Hippocampal formation (tissue), 2 donors: ENCODE measurements around the gene RIN2.
"Not testable (repeated sequence)": the region's sequence is repeated elsewhere in the genome, so short reads cannot be mapped to it uniquely, and the experiment has no call there.

ENCODE experiments used
- DNase-seq, 2 donors: peaks; one replicate each; lab custom pipeline; 2025; lab: John Stamatoyannopoulos, UW

Gene RIN2

DNA sequence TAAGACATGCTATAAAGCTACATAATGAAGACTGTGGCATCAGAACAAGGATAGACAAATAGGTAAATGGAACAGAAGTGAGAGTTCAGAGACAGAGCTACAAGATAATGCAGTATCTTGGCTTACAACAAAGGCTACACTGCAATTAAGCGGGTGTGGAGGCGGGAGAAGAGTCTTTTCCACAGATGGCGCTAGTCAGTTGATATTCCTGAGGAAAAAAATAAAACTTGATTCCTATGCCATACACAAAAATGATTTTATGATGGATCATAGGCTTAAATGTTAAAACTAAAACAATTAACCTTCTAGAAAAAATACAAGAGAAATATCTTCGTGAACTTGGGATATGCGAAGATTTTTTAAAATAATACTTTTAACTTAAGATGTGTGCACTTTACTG is 31.0 kb downstream of the RIN2 start:
- DNase-seq, result no peak

DNA sequence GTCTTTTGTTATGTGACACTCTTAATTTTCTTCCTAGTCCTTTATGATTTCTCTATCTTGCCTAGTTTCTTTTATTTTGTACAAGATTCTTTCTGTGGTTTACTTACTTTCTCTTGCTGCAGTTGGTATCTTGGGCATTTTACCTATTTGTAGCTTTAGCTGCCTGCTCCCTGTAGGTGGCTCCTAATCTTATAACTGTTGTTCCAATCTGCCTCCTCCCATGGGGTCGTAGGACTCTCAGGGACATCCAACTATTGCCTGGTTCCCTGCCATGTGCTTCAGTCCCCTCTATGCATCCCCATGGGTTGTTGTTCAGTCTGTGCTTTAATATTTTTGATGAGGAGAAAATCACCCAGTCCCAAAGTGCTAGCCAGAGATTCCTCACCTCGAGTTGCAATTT is 31.4 kb downstream of the RIN2 start:
- DNase-seq, result no peak

DNA sequence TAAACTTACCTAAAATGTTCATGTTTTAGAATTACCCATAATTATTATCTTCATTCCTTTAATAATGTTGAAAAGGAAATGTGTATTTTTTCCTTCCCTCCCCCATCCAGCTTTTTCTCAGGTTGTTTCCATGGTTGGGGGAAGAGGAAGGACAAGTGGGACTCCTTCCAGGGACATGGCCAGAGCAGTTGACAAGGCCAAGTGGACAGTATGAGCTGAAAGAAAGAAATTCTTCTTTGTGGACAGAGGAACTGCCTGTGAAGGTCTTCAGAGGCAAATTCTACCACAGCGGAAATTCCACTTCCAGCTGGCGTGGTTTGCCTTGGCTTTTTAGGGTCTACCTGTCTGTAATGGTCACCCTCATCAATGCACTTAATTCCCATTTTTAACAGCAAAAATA is 33.8 kb downstream of the RIN2 start:
- DNase-seq, result no peak

DNA sequence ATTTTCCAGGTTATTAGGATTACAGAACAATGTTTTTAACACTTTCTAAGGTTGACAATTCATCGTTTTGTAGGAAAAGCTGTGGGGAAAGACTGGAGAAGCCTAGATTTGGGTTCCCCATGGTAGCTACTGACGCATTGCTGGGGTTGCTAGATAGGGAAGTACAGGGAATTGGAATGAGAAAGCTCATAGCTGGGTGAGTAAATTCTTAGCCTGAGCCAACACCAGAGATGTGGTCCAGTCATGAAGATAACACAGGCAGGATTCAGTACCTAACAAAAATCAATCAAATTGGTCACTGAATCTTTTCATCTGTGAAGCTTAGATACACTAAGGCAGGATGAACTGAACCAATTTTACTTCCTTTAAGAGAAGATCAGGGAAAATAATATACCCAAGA is 35.7 kb downstream of the RIN2 start:
- DNase-seq, result no peak

DNA sequence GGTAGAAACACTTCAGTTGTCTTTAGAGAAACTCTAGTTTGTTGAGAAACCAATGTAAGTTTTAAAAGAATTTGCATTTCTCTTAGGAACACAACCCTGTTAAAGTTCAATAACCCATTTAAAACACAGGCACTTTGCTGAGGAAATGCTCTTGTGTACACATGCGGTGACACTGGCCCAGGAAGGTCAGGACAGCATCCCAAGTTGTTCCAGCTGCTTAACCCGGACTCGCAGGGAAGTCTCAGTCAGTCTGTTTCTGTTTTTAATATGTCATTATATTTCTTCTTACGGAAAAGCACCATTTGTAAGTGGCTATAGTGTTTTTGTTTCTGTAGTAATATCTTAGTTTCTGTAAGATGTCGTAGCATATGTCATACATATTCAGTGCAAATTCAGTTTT is 36.9 kb downstream of the RIN2 start:
- DNase-seq, result no peak

DNA sequence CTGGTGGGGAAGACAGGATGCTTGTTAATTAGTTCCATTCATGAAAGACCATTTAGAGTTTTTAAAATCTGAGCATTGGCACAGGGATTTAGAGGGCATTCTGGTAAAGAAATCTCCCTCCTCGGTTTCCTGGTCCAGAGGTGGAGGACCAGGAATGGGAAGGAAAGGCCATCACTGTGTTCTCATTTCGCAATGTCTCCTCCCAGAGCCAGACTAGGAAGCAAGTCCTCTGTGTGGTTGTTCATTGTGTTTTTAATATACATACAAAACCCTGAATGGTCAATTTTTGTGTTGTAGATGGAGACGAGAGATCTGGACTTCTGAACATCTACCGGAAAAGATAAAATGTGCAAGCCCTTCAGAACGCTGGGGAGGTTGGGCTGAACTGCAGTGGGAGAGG is 41.3 kb downstream of the RIN2 start:
- no peak for DNase-seq

DNA sequence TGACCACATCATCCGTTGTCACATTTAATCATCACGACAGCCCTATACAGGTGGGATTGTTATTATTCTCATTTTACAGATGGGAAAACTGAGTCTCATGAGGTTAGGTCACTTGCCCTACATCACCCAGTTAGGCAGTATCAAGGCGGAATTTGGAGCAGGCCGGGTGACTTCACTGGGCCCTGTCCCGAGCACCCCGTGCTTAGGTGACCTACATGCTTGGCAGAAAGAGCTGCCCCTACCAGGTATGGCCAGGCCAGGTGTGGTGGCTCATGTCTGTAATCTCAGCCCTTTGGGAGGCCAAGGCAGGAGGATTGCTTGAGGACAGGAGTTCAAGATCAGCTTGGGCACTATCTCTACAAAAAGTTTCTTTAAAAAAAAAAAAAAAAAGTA is 44.0 kb downstream of the RIN2 start:
- DNase-seq, result no peak

DNA sequence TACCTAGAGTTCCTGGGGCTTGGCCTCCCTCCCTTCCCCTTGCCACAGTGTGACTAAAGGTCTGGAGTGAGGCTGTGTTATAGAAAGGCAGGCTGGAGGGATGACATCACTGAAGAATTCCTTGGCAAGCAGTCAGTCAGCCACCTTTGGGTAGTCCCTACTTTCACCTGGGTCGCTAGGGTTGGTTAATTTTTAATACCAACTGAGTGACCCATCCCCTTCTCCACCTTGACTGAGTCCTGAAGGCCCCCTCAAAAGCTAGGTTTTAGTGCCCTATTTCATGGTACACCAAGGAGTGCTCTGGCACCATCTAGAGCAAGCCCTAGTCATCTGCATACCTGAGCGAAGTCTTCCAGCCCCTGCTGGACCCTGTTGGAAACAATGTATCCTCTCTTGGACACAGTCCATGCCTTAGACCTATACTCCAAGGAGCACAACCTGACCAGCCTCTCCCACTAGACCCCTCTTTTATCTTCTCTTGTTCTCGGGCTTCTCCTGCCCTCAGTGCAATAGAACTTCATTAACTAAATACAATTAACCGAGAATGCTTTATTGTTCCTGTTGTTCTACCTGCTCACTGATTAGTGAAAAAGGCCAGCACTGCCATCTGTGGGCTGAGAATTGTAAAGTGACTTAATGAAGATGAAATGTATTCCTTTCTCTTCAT is 44.6 kb downstream of the RIN2 start:
- DNase-seq, result no peak

DNA sequence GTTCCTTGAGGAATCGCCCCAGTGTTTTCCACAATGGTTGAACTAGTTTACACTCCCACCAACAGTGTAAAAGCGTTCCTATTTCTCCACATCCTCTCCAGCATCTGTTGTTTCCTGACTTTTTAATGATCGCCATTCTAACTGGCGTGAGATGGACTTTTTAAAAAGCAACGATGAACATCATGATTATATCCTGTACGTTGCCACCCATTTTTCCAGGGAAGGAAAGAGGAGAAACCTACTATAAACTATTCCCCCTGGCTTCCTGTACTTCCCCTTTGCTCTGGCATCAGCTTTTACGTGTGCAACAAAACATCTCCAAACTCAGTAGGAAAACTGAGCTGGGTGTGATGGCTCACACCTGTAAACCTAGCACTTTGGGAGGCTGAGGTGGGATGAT is 48.2 kb downstream of the RIN2 start:
- not testable (repeated sequence) for DNase-seq

DNA sequence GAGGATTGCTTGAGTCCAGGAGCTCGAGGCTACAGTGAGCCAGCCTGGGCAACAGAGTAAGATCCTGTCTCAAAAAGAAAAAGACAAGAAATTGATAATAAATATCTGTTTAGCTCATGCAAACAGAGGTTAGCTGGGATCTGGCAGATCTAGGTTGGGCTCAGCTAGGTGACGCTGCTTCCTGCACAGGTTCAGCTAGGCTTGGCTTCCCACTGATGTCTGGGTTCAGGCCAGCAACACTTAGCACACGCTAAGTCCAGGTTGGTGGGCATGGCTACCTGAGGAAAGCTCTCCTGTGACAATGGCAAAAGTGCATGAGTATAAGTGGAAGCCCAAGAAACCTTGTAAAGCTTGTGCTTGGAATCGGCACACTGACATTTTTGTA is 48.7 kb downstream of the RIN2 start:
- no peak for DNase-seq

DNA sequence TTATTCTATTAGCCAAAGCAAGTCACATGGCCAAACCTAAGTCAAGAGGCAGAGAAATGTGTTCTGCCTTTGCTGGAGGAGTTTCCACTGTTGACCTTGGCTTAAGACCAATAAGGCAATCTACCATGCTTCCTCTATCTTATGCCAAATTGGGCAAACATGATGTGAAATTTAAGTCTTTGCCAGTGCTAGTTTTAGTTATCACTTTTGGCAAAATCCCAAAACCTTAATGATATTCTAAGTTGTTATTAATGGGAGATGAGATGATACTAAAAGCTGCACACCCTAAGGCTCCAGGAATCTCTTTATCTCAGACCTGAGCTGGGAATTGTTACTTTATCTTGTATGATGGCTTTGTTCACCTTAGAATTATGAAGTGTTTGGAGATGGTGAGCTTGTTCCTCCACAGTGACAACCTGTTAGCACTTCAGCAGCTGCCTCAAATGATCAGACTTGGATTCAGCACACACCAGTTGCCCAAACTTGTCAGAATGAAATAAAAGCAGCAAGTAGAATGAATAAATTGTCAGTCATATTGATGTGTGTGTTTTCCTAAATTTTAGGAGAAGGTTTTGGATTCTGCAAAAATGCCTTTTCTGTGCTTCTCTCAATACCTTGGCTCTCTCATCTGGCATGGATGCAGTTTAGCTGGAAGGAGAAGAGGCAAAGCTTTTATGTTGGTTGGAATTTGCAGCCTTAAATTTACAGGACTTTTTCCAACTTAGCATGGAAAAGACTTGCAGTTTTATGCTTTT is 49.3 kb downstream of the RIN2 start:
- DNase-seq, result no peak
